Measurements from ENCODE around the gene WDR18. TPM values are rescaled to one million over a fixed set of nuclear protein-coding genes. Genes with fewer than 3 reads are reported as not detected.

The WDR18 gene
- total RNA-seq, 1 donor from 2014 or later, result 65.4 TPM

DNA sequence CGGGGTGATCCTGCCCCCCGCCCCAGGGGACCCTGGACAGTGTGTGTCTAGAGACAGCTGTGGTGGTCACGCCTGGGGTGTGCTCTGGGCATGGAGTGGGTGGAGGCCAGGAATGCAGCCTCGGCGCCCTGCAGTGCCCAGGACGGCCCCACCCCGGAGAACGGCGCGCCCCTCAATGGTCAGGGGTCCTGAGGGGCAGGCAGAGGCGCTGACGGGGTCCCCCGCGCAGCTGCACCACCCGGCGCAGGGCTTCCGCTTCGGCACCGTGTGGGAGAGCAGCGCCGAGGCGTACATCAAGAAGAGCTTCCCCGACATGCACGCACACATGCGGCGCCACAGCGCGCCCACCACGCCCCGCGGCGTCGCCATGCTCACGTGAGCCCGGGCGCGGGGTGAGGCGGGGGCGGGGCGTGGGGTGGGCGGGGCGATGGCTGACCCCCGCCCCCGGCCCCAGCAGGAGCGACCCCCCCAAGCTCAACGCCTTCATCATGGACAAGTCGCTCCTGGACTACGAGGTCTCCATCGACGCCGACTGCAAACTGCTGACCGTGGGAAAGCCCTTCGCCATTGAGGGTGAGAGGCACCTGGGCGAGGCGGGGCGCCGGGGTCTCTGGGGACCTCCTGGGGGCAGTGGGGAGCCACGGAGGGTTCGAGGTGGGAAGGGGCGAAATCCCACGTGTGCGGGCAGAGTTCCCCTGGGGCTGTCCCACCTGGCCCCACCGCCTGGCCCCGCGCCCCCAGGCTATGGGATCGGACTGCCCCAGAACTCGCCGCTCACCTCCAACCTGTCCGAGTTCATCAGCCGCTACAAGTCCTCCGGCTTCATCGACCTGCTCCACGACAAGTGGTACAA is 23.5 kb downstream of the WDR18 start:
- H3K9me3 Mint-ChIP-seq, result no peaks in the 10 kb centered on the region
- no peaks in the 10 kb centered on the region for H3K4me1 Mint-ChIP-seq (ENCODE audit: unreplicated experiment)
- H3K36me3 Mint-ChIP-seq, result peaks cover 5% of the 10 kb centered on the region
- TF ChIP-seq CTCF (conservative IDR thresholded peaks at IDR 0.05), result no peak
- peaks cover 5% of the 10 kb centered on the region for H3K27me3 Mint-ChIP-seq
- no peak overlapping the region for H3K27ac Mint-ChIP-seq
- DNase-seq (ENCODE audit: extremely low spot score, unreplicated experiment), result no peak
- H3K4me3 Mint-ChIP-seq, result no peak overlapping the region

DNA sequence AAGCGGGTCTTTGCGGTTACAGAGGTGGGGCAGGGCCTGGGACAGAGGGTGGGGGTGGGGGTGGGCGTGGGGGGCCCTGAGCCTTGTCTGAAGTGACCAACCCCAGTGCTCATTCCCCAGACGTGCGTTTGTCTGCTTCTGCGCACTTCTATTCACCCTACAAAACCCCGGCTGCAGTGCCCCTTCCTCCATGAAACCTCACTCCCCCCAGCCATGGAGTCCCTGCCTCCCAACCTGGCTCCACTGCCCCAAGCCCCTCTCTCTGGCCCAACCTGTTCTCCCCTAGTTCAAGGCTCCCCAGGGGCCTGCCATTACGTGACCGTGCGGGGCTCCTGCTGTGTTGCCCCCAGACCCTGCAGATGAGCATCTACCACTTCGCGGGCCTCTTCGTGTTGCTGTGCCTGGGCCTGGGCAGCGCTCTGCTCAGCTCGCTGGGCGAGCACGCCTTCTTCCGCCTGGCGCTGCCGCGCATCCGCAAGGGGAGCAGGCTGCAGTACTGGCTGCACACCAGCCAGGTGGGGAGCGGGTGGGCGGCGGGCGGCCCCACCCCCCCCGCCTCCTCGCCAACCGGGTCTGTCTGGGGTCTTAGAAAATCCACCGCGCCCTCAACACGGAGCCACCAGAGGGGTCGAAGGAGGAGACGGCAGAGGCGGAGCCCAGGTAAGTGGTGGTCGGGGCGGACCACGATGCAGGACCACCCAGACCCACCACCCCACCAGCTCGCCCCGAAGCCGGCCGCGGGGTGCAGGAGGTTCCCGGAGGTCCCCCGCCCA is 24.3 kb downstream of the WDR18 start:
- no peak for TF ChIP-seq CTCF (conservative IDR thresholded peaks at IDR 0.05)
- peaks cover 5% of the 10 kb centered on the region for H3K36me3 Mint-ChIP-seq
- H3K27ac Mint-ChIP-seq, result no peak overlapping the region
- H3K4me3 Mint-ChIP-seq, result no peak overlapping the region
- H3K27me3 Mint-ChIP-seq, result peaks cover 3% of the 10 kb centered on the region
- no peaks in the 10 kb centered on the region for H3K4me1 Mint-ChIP-seq (ENCODE audit: unreplicated experiment)
- H3K9me3 Mint-ChIP-seq, result no peaks in the 10 kb centered on the region
- DNase-seq (ENCODE audit: extremely low spot score, unreplicated experiment), result no peak

- no peak for TF ChIP-seq CTCF (conservative IDR thresholded peaks at IDR 0.05)
- Mint-ChIP-seq H3K27ac (no peak overlapping the region), H3K36me3 (peaks cover 5% of the 10 kb centered on the region), H3K9me3 (no peaks in the 10 kb centered on the region), H3K4me1 (ENCODE audit: unreplicated experiment) (no peaks in the 10 kb centered on the region), H3K4me3 (no peak overlapping the region), H3K27me3 (peaks cover 3% of the 10 kb centered on the region)
- DNase-seq (ENCODE audit: extremely low spot score, unreplicated experiment), result no peak
Observed at GRCh38 chr19:1009041-1009980, 25.2 kb downstream of the WDR18 start.

GRCh38 chr19:1009981-1010538 is 25.9 kb downstream of the WDR18 start:
- Mint-ChIP-seq H3K27me3 (peaks cover 2% of the 10 kb centered on the region), H3K27ac (no peak overlapping the region), H3K4me3 (no peak overlapping the region), H3K4me1 (ENCODE audit: unreplicated experiment) (no peaks in the 10 kb centered on the region), H3K36me3 (peaks cover 5% of the 10 kb centered on the region), H3K9me3 (no peaks in the 10 kb centered on the region)
- DNase-seq (ENCODE audit: extremely low spot score, unreplicated experiment), result no peak
- TF ChIP-seq CTCF (conservative IDR thresholded peaks at IDR 0.05), result no peak
